ENCODE data around the gene FGFRL1.

The FGFRL1 gene

GRCh38 chr4:965048-965765 is 46.2 kb upstream of the FGFRL1 start:
- TF ChIP-seq MAX (IDR thresholded peaks at IDR 0.05): no peak
- no peak for TF ChIP-seq TCF12 (IDR thresholded peaks at IDR 0.05; ENCODE audit: low read depth)
- no peak for TF ChIP-seq CEBPB (IDR thresholded peaks at IDR 0.05)
- TF ChIP-seq, protein P1, sequence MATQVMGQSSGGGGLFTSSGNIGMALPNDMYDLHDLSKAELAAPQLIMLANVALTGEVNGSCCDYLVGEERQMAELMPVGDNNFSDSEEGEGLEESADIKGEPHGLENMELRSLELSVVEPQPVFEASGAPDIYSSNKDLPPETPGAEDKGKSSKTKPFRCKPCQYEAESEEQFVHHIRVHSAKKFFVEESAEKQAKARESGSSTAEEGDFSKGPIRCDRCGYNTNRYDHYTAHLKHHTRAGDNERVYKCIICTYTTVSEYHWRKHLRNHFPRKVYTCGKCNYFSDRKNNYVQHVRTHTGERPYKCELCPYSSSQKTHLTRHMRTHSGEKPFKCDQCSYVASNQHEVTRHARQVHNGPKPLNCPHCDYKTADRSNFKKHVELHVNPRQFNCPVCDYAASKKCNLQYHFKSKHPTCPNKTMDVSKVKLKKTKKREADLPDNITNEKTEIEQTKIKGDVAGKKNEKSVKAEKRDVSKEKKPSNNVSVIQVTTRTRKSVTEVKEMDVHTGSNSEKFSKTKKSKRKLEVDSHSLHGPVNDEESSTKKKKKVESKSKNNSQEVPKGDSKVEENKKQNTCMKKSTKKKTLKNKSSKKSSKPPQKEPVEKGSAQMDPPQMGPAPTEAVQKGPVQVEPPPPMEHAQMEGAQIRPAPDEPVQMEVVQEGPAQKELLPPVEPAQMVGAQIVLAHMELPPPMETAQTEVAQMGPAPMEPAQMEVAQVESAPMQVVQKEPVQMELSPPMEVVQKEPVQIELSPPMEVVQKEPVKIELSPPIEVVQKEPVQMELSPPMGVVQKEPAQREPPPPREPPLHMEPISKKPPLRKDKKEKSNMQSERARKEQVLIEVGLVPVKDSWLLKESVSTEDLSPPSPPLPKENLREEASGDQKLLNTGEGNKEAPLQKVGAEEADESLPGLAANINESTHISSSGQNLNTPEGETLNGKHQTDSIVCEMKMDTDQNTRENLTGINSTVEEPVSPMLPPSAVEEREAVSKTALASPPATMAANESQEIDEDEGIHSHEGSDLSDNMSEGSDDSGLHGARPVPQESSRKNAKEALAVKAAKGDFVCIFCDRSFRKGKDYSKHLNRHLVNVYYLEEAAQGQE (IDR thresholded peaks at IDR 0.05; ENCODE audit: low read depth): no peak
- no peak for TF ChIP-seq TAF1 (IDR thresholded peaks at IDR 0.05; ENCODE audit: low read depth)
- no peak for TF ChIP-seq FOXM1 (IDR thresholded peaks at IDR 0.05; ENCODE audit: borderline replicate concordance, low read depth)
- TF ChIP-seq CREB1 (IDR thresholded peaks at IDR 0.05; ENCODE audit: low read depth): no peak
- no peak for TF ChIP-seq EP300 (IDR thresholded peaks at IDR 0.05; ENCODE audit: borderline replicate concordance)
- TF ChIP-seq ZBTB7A (IDR thresholded peaks at IDR 0.05; ENCODE audit: low read depth): no peak
- no peak for TF ChIP-seq TEAD4 (IDR thresholded peaks at IDR 0.05)
- TF ChIP-seq EGR1 (IDR thresholded peaks at IDR 0.05): no peak
- no peak for TF ChIP-seq YY1 (IDR thresholded peaks at IDR 0.05; ENCODE audit: low read depth)
- no peak for TF ChIP-seq RAD21 (IDR thresholded peaks at IDR 0.05; ENCODE audit: low read depth)
- TF ChIP-seq, protein P2, sequence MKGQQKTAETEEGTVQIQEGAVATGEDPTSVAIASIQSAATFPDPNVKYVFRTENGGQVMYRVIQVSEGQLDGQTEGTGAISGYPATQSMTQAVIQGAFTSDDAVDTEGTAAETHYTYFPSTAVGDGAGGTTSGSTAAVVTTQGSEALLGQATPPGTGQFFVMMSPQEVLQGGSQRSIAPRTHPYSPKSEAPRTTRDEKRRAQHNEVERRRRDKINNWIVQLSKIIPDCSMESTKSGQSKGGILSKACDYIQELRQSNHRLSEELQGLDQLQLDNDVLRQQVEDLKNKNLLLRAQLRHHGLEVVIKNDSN (IDR thresholded peaks at IDR 0.05): no peak
- TF ChIP-seq NFIC (IDR thresholded peaks at IDR 0.05): no peak

DNA sequence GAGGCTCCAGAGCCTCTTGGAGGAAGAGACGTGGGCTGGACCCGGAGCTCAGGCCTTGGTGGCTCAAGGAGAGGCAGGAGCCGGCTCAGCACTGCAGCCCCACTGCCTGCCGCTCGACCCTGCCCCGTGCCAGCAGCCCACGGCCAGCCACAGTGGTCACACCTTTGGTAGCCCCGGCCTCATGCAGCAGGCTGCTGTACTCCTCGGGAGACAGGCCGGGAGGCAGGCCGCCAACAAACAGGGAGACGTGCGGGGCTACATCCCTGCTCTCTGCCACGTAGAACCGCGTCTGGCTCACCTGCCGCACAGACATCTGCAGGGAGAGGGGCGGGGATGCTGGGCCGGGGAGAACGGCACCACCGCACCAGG is 45.7 kb upstream of the FGFRL1 start:
- TF ChIP-seq FOXM1 (IDR thresholded peaks at IDR 0.05; ENCODE audit: borderline replicate concordance, low read depth): no peak
- no peak for TF ChIP-seq TEAD4 (IDR thresholded peaks at IDR 0.05)
- TF ChIP-seq, protein P1 (IDR thresholded peaks at IDR 0.05; ENCODE audit: low read depth): no peak
- no peak for TF ChIP-seq RAD21 (IDR thresholded peaks at IDR 0.05; ENCODE audit: low read depth)
- TF ChIP-seq YY1 (IDR thresholded peaks at IDR 0.05; ENCODE audit: low read depth): no peak
- no peak for TF ChIP-seq EGR1 (IDR thresholded peaks at IDR 0.05)
- TF ChIP-seq CREB1 (IDR thresholded peaks at IDR 0.05; ENCODE audit: low read depth): no peak
- TF ChIP-seq TAF1 (IDR thresholded peaks at IDR 0.05; ENCODE audit: low read depth): no peak
- no peak for TF ChIP-seq TCF12 (IDR thresholded peaks at IDR 0.05; ENCODE audit: low read depth)
- TF ChIP-seq ZBTB7A (IDR thresholded peaks at IDR 0.05; ENCODE audit: low read depth): no peak
- TF ChIP-seq NFIC (IDR thresholded peaks at IDR 0.05): no peak
- no peak for TF ChIP-seq EP300 (IDR thresholded peaks at IDR 0.05; ENCODE audit: borderline replicate concordance)
- TF ChIP-seq, protein P2 (IDR thresholded peaks at IDR 0.05): no peak

- TF ChIP-seq TAF1 (IDR thresholded peaks at IDR 0.05; ENCODE audit: low read depth) (no peak), TCF12 (IDR thresholded peaks at IDR 0.05; ENCODE audit: low read depth) (no peak), CREB1 (IDR thresholded peaks at IDR 0.05; ENCODE audit: low read depth) (no peak), FOXM1 (IDR thresholded peaks at IDR 0.05; ENCODE audit: borderline replicate concordance, low read depth) (no peak), EGR1 (IDR thresholded peaks at IDR 0.05) (no peak), ZBTB7A (IDR thresholded peaks at IDR 0.05; ENCODE audit: low read depth) (no peak)
These were observed 44.9 kb upstream of the FGFRL1 start for GRCh38 chr4:966266-967112.

GRCh38 chr4:967113-968104 is 44.0 kb upstream of the FGFRL1 start:
- TF ChIP-seq FOXM1 (IDR thresholded peaks at IDR 0.05; ENCODE audit: borderline replicate concordance, low read depth) (no peak), TCF12 (IDR thresholded peaks at IDR 0.05; ENCODE audit: low read depth) (no peak), CREB1 (IDR thresholded peaks at IDR 0.05; ENCODE audit: low read depth) (no peak), YY1 (IDR thresholded peaks at IDR 0.05; ENCODE audit: low read depth) (no peak), EP300 (IDR thresholded peaks at IDR 0.05; ENCODE audit: borderline replicate concordance) (no peak), CEBPB (IDR thresholded peaks at IDR 0.05) (no peak), RAD21 (IDR thresholded peaks at IDR 0.05; ENCODE audit: low read depth) (no peak), TEAD4 (IDR thresholded peaks at IDR 0.05) (no peak), MAX (IDR thresholded peaks at IDR 0.05) (no peak), NFIC (IDR thresholded peaks at IDR 0.05) (no peak), EGR1 (IDR thresholded peaks at IDR 0.05) (no peak), ZBTB7A (IDR thresholded peaks at IDR 0.05; ENCODE audit: low read depth) (no peak), TAF1 (IDR thresholded peaks at IDR 0.05; ENCODE audit: low read depth) (no peak)
- TF ChIP-seq, protein P2 (IDR thresholded peaks at IDR 0.05): no peak
- TF ChIP-seq, protein P1 (IDR thresholded peaks at IDR 0.05; ENCODE audit: low read depth): no peak
